Measurements from ENCODE around the gene KLHL13.

DNA sequence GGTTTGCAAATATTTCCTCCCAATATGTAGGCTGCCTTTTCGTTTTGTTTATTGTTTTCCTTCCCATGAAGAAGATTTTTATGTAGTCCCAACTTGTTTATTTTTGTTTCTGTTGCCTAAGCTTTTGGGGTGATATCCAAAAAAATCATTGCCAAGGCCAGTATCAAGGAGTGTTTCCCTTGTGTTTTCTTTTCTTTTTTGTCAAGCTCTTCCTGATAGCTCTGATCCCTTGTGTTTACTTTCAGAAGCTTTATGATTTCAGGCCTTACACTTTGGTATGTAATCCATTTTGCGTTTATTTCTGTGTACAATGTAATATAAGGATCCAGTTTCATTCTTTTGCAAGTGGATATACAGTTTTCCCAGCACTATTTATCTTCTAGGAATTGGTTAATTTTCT, 93.9 kb downstream of the KLHL13 start:
- TF ChIP-seq CEBPB (IDR thresholded peaks at IDR 0.05): no peak
- no peak for TF ChIP-seq TAF1 (IDR thresholded peaks at IDR 0.05; ENCODE audit: low read depth)
- no peak for TF ChIP-seq EP300 (IDR thresholded peaks at IDR 0.05; ENCODE audit: borderline replicate concordance)
- TF ChIP-seq CREB1 (IDR thresholded peaks at IDR 0.05; ENCODE audit: low read depth): no peak
- TF ChIP-seq RAD21 (IDR thresholded peaks at IDR 0.05; ENCODE audit: low read depth): no peak
- TF ChIP-seq, protein P1, sequence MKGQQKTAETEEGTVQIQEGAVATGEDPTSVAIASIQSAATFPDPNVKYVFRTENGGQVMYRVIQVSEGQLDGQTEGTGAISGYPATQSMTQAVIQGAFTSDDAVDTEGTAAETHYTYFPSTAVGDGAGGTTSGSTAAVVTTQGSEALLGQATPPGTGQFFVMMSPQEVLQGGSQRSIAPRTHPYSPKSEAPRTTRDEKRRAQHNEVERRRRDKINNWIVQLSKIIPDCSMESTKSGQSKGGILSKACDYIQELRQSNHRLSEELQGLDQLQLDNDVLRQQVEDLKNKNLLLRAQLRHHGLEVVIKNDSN (IDR thresholded peaks at IDR 0.05): no peak
- no peak for TF ChIP-seq ZBTB7A (IDR thresholded peaks at IDR 0.05; ENCODE audit: low read depth)
- no peak for TF ChIP-seq YY1 (IDR thresholded peaks at IDR 0.05; ENCODE audit: low read depth)
- no peak for TF ChIP-seq EGR1 (IDR thresholded peaks at IDR 0.05)
- TF ChIP-seq TEAD4 (IDR thresholded peaks at IDR 0.05): no peak
- TF ChIP-seq, protein P2, sequence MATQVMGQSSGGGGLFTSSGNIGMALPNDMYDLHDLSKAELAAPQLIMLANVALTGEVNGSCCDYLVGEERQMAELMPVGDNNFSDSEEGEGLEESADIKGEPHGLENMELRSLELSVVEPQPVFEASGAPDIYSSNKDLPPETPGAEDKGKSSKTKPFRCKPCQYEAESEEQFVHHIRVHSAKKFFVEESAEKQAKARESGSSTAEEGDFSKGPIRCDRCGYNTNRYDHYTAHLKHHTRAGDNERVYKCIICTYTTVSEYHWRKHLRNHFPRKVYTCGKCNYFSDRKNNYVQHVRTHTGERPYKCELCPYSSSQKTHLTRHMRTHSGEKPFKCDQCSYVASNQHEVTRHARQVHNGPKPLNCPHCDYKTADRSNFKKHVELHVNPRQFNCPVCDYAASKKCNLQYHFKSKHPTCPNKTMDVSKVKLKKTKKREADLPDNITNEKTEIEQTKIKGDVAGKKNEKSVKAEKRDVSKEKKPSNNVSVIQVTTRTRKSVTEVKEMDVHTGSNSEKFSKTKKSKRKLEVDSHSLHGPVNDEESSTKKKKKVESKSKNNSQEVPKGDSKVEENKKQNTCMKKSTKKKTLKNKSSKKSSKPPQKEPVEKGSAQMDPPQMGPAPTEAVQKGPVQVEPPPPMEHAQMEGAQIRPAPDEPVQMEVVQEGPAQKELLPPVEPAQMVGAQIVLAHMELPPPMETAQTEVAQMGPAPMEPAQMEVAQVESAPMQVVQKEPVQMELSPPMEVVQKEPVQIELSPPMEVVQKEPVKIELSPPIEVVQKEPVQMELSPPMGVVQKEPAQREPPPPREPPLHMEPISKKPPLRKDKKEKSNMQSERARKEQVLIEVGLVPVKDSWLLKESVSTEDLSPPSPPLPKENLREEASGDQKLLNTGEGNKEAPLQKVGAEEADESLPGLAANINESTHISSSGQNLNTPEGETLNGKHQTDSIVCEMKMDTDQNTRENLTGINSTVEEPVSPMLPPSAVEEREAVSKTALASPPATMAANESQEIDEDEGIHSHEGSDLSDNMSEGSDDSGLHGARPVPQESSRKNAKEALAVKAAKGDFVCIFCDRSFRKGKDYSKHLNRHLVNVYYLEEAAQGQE (IDR thresholded peaks at IDR 0.05; ENCODE audit: low read depth): no peak
- TF ChIP-seq TCF12 (IDR thresholded peaks at IDR 0.05; ENCODE audit: low read depth): no peak
- TF ChIP-seq, protein P3, sequence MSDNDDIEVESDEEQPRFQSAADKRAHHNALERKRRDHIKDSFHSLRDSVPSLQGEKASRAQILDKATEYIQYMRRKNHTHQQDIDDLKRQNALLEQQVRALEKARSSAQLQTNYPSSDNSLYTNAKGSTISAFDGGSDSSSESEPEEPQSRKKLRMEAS (IDR thresholded peaks at IDR 0.05): no peak

All from Ishikawa (cell line).